ENCODE results near the gene RHBDD1. TPM values are rescaled to one million over a fixed set of nuclear protein-coding genes. Genes with fewer than 3 reads are reported as not detected.

RHBDD1 gene
- total and polyA plus RNA-seq, 11 donors = 4.7 to 44.5 (median 32.6) TPM

DNA sequence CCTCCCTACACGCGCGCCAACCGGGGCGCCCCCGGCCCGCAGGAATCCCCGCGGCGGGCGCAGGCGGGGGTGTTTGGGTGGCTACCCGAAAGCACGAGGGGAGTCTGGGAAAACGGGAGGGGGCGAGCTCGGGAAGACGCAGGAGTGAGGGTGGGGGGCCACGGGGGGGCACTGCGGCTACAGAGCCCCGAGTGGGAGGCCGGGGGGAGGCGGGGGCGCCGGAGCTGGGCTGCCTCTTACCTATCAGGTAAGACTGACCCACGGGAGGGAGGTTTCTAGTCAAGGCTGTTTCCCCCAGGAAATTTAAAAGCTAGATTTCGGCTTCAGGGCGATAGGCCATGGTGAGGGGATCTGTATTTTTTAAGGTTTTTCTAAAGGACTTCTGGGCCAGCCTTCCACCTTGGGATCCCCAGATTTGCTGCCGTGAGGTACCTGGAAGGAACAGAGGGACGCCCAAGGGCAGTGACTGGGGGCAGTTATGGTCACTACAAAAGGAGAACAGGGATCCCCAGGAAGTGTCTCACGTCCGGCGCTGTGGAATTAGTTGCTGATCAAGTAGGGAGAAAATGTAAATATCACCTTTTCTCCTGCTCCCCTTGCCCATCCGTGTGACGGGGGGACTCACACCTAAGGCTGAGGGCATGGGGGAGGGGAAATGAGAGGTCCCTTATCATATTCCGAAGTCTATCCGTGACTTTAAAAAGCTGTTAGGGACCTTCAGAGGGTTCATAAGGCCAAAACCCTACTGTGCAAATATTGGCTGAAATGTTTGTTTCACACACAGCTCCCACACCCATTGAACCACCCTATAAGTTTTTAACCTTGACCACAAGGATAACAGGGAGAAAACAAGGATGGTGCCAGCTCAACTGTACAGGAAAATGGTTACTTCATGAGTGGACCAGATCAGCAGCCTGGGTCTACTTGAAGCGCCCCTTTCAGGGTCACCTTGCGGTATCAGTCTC, 35.6 kb upstream of the RHBDD1 start:
- WGBS, 4 donors = 5 to 10% (median 8%) methylated on average over 21 to 39 of the region's 39 CpGs
- Histone ChIP-seq H3K36me3 (peaks cover 0 to 9% (median 0%) of the 10 kb centered on the region in 9 donors), H3K9me3 (no peaks in the 10 kb centered on the region), H3K27me3 (peaks cover 0 to 33% (median 0%) of the 10 kb centered on the region in 9 donors), H3K4me1 (peaks cover 0 to 55% (median 30%) of the 10 kb centered on the region in 12 donors), H3K27ac (peak overlapping the region; percentile 66 to 98 (median 94)), H3K4me3 (peak overlapping the region; percentile 45 to 97 (median 82))
- DNase-seq (peak in 2 of 5 donors; percentile 26 to 46), ATAC-seq (no peak)
- TF ChIP-seq POLR2A (IDR thresholded peaks at IDR 0.05) = no peak
- TF ChIP-seq, protein P1, sequence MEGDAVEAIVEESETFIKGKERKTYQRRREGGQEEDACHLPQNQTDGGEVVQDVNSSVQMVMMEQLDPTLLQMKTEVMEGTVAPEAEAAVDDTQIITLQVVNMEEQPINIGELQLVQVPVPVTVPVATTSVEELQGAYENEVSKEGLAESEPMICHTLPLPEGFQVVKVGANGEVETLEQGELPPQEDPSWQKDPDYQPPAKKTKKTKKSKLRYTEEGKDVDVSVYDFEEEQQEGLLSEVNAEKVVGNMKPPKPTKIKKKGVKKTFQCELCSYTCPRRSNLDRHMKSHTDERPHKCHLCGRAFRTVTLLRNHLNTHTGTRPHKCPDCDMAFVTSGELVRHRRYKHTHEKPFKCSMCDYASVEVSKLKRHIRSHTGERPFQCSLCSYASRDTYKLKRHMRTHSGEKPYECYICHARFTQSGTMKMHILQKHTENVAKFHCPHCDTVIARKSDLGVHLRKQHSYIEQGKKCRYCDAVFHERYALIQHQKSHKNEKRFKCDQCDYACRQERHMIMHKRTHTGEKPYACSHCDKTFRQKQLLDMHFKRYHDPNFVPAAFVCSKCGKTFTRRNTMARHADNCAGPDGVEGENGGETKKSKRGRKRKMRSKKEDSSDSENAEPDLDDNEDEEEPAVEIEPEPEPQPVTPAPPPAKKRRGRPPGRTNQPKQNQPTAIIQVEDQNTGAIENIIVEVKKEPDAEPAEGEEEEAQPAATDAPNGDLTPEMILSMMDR (IDR thresholded peaks at IDR 0.05) = peak in 4 of 12 donors; percentile 0 to 57 (median 44)
- intact Hi-C loops (cut with DNase I) = loop anchor here (2.0 to 10.0 kb wide), 41 partner anchors 37 to 1133 kb away; partner anchors contain the start of gene RHBDD1 (in 1 of the 10)

DNA sequence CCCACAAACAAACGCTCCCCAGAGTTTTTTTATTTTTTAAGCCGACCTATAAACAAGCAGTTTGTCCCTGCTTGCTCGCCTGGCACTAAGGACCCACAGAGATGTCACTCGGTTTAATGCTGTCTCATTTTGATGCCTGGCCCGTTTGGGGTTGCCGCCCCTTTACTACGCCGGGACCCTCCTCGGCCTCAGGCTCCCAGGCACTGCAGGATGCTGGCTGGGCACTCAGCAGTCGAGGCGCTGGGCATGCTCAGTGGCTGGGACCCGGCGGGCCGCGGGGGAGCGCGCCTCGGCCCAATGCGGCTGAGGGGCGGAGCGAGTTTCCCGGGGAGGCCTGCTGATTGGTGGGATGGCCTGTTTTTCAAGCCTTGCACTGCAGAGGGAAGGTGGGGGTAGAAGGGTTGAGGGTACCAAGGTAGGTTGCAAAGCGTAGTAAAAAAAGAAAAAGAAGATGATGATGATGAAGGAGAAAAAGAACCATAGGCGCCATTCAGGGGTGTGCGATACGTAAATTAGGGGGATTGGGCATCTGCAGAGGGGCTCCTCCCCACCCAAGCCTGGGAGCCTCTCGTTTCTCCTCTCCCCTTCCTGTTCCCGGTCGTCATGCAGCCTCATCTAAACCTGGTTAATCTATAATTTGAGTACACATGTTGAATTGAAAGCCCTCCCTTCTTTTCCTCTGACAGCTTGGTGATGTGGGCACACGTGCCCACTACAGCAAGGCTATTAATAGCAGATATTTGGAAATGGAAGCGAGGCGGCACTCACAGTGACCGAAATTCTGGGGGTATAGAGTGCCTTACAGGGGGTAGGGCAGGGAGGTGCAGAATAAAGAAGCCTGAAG, 34.7 kb upstream of the RHBDD1 start:
- 7 to 31% (median 16%) methylated on average over 32 to 33 of the region's 33 CpGs for WGBS, 4 donors
- no peaks in the 10 kb centered on the region for H3K9me3 ChIP-seq
- H3K4me1 ChIP-seq = peaks cover 0 to 46% (median 23%) of the 10 kb centered on the region in 12 donors
- TF ChIP-seq, protein P1 (IDR thresholded peaks at IDR 0.05) = no peak
- TF ChIP-seq POLR2A (IDR thresholded peaks at IDR 0.05) = peak in 1 of 2 donors; percentile 81
- peak; percentile 87 to 91 (median 88) for DNase-seq
- peak overlapping the region; percentile 66 to 98 (median 94) for H3K27ac ChIP-seq
- intact Hi-C loops (cut with DNase I) = loop anchor here (2.0 to 10.0 kb wide), 23 partner anchors 36 to 1134 kb away; partner anchors contain the start of gene RHBDD1 (in 1 of the 10)
- peak; percentile 81 to 87 (median 85) for ATAC-seq
- H3K4me3 ChIP-seq = peak overlapping the region in 11 of 12 donors; percentile 6 to 97 (median 83)
- peaks cover 0 to 33% (median 0%) of the 10 kb centered on the region in 9 donors for H3K27me3 ChIP-seq
- peaks cover 0 to 9% (median 0%) of the 10 kb centered on the region in 9 donors for H3K36me3 ChIP-seq

DNA sequence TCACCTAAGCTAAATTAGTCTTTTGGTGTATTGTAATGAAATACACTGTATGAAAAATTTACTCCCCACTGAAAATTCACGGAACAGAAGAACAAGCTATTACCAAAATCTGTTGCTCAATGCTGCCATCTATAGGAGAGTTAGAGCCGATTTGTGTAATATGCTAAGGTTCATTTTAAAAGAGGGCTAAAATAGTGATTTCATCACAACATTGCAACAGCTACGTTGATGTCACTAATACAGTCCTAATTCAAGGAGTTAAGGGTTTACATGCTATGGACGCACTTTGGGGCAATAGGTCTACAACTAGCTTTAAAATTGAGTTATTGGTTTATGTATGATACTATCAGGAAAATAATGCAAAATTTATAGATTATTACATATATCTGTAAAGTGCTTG, 33.3 kb upstream of the RHBDD1 start:
- no peak for DNase-seq
- Histone ChIP-seq H3K9me3 (no peaks in the 10 kb centered on the region), H3K4me3 (no peak overlapping the region), H3K27ac (no peak overlapping the region), H3K4me1 (peaks cover 0 to 32% (median 14%) of the 10 kb centered on the region in 12 donors), H3K27me3 (peaks cover 0 to 33% (median 0%) of the 10 kb centered on the region in 9 donors), H3K36me3 (peaks cover 0 to under 1% (median 0%) of the 10 kb centered on the region in 9 donors)
- intact Hi-C loops (cut with DNase I) = loop anchor here (1.0 to 10.0 kb wide), 21 partner anchors 35 to 1135 kb away; partner anchors contain the start of gene RHBDD1 (in 1 of the 10)
- no peak for ATAC-seq
- no peak for TF ChIP-seq POLR2A (IDR thresholded peaks at IDR 0.05)
- TF ChIP-seq, protein P1 (IDR thresholded peaks at IDR 0.05) = peak; percentile 63 to 85 (median 80)
- WGBS, 4 donors = 0 to 1% (median 0%) methylated on average over 4 of the region's 4 CpGs

All from heart left ventricle (tissue), 16 donors.